H4 (cell line): ENCODE results near the gene RORC. TPM values are rescaled to one million over a fixed set of nuclear protein-coding genes. Genes with fewer than 3 reads are reported as not detected.
A peak's percentile ranks its signal among the peaks of the same experiment; 100 is the strongest.
"Not testable (repeated sequence)": the region's sequence is repeated elsewhere in the genome, so short reads cannot be mapped to it uniquely, and the experiment has no call there.

Source experiments
- DNase-seq: peaks from one replicate; pipeline ENCODE4 v3.0.0-alpha.2; 2015; ENCODE audit warnings: low spot score
- total RNA-seq: library from RNA; depleted of rRNA; stranded (reverse); fragments of >200 nt; shearing (Covaris generic); gene quantifications from 2 replicates; pipeline ENCODE4 v1.2.3, GENCODE V29; 2014

The RORC gene
- total RNA-seq, 1 experiment from 2014 or later = 0.60 TPM

- no peak for DNase-seq
Observed at GRCh38 chr1:151805066-151805820, 26.4 kb downstream of the RORC start, which contains the start of gene LINGO4. TSS of gene LINGO4 (minus strand) at chr1:151805419. CDS start at chr1:151802704, 2,715 bp downstream.

GRCh38 chr1:151803915-151804314, 27.7 kb downstream of the RORC start:
- DNase-seq = no peak

GRCh38 chr1:151803164-151803563, 28.4 kb downstream of the RORC start:
- no peak for DNase-seq

- DNase-seq = no peak
Observed at GRCh38 chr1:151802372-151802771, 29.2 kb downstream of the RORC start.

GRCh38 chr1:151801846-151802245, 29.8 kb downstream of the RORC start:
- DNase-seq = no peak

DNA sequence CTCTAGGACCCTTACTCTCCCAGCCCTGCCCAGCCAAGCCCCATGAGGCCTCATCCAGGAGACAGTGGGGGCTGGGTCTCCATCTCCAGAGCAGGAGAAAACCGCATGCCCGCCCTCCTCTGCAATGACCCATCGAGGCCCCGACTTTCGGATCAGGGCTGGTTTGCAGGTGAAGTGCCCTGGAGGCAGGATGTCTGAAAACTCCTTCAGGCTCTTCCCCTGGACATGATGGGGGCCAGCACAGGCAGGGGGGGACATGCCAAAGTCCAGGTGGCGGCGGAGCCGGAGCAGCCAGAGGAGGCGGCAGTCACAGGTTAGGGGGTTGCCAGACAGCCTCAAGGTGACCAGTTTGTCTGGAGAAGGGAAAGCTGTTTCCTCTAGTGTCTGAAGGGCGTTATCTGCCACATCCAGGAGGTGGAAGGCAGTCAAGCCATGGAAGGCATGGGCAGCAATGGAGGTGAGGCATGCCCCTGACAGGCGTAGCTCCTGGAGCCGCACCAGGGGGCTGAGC, 30.2 kb downstream of the RORC start:
- DNase-seq = no peak

DNA sequence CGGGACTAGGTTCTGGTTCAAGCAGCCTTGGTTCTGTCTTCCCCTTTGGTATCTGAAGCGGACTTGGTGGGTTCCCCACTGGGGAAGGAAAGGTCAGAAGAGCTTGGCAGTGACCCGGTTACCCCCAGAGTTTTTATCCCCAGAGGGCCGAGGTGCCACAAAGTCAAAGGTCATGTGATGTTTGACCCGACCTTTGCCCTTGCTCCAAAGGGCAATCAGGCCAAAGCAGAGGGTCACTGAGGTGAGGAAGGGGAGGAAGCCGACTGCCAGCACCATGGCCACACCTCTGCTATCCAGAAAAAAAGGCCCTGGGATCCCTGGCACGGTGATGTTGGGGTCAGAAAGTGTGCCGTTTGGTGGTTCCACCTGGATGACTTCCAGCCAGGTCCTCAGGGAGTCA, 30.8 kb downstream of the RORC start:
- no peak for DNase-seq

- DNase-seq = no peak
Observed at GRCh38 chr1:151799179-151800022, 32.2 kb downstream of the RORC start.

GRCh38 chr1:151798571-151798970, 33.0 kb downstream of the RORC start:
- no peak for DNase-seq

- DNase-seq = no peak
Observed at GRCh38 chr1:151790940-151791651, 40.5 kb downstream of the RORC start.

DNA sequence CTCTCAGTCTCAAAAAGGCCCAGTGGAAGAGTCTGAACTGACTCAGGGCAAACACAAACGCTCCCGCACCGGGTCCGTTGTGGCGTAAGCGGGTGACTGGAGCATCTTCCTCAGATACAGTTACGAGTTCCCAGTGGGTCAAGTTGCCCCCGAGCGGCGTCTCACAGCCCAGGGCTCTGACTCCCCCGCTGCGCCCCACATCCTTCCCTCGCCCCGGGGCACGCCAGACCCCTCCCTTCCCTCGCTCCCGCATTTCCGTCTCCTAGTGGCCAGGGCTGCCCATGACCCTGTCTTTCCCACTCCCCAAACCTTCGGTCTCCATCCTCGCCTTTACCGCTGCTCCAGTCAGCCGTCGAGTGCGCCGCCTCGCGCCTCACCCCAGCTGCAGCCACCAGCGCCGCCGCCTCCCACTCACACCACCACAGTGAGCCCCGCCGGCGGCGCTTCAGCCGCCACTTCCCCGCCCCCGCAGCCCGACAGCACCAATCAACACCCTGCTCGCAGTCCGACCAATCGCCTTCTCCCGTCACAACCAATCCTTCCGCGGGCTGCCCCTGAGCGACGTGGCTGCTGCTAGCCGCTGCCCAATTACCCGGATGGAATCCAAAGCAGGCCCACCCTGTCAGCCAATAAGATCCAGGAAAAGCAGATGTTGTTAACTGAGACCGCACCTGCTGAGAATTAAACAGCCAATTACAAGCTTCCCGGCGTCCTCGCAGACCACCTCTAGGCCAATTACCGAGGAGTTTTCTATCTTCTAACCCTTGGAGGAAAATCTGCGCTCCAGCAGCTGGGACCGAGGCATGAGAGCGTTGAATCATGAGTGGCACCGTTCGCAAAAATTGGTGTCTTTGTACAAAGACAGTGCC, 41.3 kb downstream of the RORC start, which contains the start of gene TDRKH:
Gene TDRKH (minus strand): TSS at position 430 of the 869 bp plus-strand sequence. CDS start 7,478 bp downstream, outside the sequence.
- DNase-seq = peak; percentile 99

DNA sequence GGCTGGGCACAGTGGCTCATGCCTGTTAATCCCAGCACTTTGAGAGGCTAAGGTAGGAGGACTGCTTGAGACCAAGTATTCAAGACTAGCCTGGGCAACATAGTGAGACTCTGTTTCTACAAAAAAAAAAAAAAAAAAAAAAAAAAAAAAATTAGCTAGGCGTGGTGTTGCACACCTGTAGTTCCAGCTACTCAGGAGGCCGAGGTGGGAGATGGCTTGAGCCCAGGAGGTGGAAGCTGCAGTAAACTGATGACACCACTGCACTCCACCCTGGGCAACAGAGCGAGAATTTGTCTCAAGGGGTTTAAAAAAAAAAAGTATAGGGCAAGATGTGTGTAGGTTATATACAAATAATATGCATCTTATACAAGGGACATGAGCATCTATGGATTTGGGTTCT, 43.9 kb downstream of the RORC start:
- no peak for DNase-seq

DNA sequence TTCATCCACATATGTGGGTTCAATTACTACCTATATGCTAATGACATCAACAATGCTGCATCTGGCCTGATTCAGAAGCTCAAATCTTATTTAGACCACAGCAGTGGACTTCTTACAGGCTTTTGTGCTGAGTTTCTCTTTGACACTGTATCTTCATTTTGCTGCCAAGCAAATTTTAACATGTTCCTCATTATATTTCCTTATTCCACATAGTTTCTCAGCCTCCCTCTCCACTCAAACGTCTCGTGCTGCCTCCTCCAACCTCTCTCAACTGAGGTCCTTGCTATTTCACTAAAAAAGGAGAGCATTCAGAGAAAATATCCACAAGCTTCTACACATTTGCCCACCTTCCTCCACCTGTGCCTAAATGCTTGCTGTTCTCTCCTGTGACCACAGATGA, 47.8 kb downstream of the RORC start:
- DNase-seq = no peak

GRCh38 chr1:151782741-151783140, 48.9 kb downstream of the RORC start:
- DNase-seq = no peak

DNA sequence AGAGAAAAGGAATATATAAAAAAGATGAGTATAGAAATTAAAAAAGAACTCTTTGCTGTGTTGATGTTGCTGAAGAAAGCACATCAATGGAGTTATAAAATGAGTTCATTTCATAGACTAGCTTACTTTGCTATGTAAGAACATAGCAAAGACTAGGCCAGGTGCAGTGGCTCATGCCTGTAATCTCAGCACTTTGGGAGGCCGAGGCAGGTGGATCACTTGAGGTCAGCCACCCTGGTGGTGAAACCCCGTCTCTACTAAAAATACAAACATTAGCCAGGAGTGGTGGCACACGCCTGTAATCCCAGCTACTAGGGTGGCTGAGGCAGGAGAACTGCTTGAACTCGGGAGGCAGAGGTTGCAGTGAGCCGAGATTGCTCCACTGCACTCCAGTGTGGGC, 49.6 kb downstream of the RORC start:
- not testable (repeated sequence) for DNase-seq

GRCh38 chr1:151780736-151781135, 50.9 kb downstream of the RORC start:
- not testable (repeated sequence) for DNase-seq

DNA sequence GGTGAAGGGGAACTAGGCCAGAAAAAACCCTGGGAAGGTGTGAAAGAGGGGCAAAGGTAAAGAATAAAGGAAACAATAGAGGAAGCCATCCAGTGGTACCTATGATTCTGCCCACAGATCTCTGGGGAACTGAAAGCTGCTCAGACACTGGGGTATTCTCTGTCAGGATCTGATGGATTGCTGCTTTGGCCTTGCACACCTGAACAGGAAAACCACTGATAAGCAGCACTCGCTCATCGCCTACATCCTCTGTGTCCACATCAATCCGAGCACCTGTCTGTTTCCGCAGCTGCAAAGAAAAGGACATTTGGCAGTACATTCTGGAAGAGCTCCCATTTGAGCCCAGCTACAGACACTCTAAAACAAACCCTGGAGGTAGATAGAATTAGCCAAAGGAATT, 51.8 kb downstream of the RORC start:
- DNase-seq = no peak

GRCh38 chr1:151777317-151777716, 54.3 kb downstream of the RORC start:
- no peak for DNase-seq

DNA sequence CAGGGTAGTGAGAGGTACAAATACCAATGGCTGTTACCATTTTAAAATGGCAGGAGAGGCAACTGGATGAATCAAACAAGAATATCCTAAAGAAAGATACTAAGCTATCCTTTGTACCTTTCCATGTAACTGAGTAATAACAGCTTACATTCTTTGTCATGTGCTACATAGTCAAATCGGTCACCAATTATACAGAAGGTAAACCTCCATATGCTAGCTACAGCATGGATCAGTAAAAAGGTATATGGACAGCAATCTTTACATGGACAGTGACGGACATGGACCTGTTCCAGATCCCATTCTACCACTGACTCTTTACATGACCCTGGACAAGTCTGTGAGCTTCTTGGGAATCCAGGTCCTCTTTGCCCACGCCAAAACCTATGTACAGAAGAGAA, 54.9 kb downstream of the RORC start:
- no peak for DNase-seq

DNA sequence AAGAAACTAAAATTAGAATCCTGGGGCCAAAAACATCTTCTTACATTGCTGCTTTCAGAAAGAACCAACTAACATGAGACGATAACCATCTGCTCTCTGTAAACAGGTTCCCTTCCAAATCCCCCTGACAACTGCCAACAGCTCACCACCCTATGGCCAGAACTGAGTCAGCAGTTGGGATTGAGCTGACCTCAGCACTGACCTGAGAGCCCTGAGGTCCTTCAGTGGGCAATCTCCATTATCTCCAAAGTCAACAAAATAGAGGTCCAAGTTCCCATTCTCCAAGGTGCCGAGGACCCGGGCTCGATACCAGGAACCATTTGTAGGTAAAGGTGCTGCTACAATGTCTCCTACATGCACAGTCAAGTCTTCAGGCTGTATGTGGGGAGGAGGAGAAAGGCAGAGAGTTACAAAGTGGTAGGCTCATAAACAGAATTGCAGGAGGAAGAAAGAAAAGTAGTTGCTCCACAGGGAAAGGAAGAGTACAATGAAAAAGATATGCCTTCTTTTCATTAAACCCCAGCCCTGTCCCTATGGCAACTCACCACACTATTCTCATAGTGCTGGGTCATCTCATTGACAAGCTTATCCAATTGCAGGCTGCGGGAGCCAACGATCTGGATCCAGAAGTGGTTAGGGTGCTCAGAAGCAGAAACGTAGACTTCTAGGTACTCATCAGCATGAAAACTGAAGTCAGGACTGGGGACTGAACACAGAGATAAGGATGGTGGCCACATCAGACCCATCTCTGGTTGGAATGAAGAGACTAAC, 55.5 kb downstream of the RORC start:
- DNase-seq = no peak
